Epithelial cell of esophagus (primary cell): Measurements from ENCODE around the gene UNC45B.

ENCODE experiments used
- DNase-seq: peaks from one replicate; pipeline ENCODE4 v3.0.0; 2010; ENCODE audit warnings: low read depth
- H3K4me3 ChIP-seq: 2 replicates; pipeline ENCODE4 v1.5.1; 2011; ENCODE audit warnings: mild to moderate bottlenecking, low read length, control low read depth
- CTCF ChIP-seq: IDR thresholded peaks from 2 replicates; pipeline ENCODE4 v1.5.1; 2011; ENCODE audit warnings: low read depth, mild to moderate bottlenecking, low read length, control low read depth, inconsistent platforms; ENCODE audit not compliant: insufficient read depth; ENCODE audit errors: missing control alignments

UNC45B gene

GRCh38 chr17:35210741-35211140 is 63.1 kb downstream of the UNC45B start:
- DNase-seq = no peak
- no peak overlapping the region for H3K4me3 ChIP-seq
- no peak for TF ChIP-seq CTCF

GRCh38 chr17:35212668-35213067 is 65.1 kb downstream of the UNC45B start:
- no peak overlapping the region for H3K4me3 ChIP-seq
- TF ChIP-seq CTCF = no peak
- DNase-seq = no peak

GRCh38 chr17:35213412-35213940 is 65.9 kb downstream of the UNC45B start:
- TF ChIP-seq CTCF = no peak
- no peak for DNase-seq

GRCh38 chr17:35214192-35214591 is 66.6 kb downstream of the UNC45B start:
- H3K4me3 ChIP-seq = no peak overlapping the region
- TF ChIP-seq CTCF = no peak
- no peak for DNase-seq

More at GRCh38 chr17:35213412-35213940, 65.9 kb downstream of the UNC45B start:
- no peak overlapping the region for H3K4me3 ChIP-seq

- TF ChIP-seq CTCF = no peak
- no peak for DNase-seq
- no peak overlapping the region for H3K4me3 ChIP-seq
These were observed 67.1 kb downstream of the UNC45B start for GRCh38 chr17:35214631-35215273.

GRCh38 chr17:35217107-35217506 is 69.5 kb downstream of the UNC45B start:
- TF ChIP-seq CTCF = no peak
- H3K4me3 ChIP-seq = no peak overlapping the region
- DNase-seq = no peak

- no peak overlapping the region for H3K4me3 ChIP-seq
- no peak for TF ChIP-seq CTCF
- DNase-seq = no peak
These were observed 71.3 kb downstream of the UNC45B start for GRCh38 chr17:35218915-35219314.
